HG02642 (cell line): ENCODE results near the gene SERPINA5.
"Not testable (repeated sequence)": the region's sequence is repeated elsewhere in the genome, so short reads cannot be mapped to it uniquely, and the experiment has no call there.

Experiments
- ATAC-seq: cut with Tn5 transposase; IDR thresholded peaks from one replicate; pipeline ENCODE4 v1.9.1; 2021; ENCODE audit warnings: mild to moderate bottlenecking; ENCODE audit not compliant: unreplicated experiment, poor library complexity

The SERPINA5 gene

DNA sequence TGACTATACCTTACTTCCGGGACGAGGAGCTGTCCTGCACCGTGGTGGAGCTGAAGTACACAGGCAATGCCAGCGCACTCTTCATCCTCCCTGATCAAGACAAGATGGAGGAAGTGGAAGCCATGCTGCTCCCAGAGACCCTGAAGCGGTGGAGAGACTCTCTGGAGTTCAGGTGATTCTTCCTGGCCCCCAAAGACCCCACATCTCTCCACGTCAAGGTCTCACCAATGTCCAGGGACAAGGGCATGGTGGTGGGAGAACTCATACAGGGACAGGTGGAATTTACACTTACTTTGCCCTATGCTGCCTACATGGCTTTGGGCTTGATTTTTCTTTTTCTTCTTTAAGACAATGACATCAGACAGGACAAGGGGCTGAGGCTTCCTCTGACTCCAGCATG is 38.1 kb downstream of the SERPINA5 start:
- ATAC-seq, result no peak

DNA sequence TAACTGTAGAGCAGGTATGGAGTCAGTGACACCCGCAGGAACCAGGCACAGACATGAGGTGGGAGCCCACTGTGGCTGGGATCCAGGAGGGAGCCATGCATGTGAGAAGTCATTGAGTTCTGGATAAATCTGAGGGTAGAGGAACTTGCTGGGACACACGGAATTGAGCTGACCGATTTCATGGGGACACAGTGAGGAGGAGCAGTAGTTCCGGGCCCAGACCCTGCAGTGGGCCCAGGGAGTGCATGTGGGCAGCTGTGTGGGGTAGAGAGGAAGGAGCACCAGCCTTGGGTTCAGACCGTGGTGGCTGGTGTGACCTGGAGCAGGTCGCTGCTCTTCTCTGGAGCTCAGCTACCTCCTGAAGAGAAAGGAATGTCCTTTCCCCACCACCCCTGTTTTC is 39.4 kb downstream of the SERPINA5 start:
- no peak for ATAC-seq

- no peak for ATAC-seq
Measured at GRCh38 chr14:94621358-94622134, 40.3 kb downstream of the SERPINA5 start.

DNA sequence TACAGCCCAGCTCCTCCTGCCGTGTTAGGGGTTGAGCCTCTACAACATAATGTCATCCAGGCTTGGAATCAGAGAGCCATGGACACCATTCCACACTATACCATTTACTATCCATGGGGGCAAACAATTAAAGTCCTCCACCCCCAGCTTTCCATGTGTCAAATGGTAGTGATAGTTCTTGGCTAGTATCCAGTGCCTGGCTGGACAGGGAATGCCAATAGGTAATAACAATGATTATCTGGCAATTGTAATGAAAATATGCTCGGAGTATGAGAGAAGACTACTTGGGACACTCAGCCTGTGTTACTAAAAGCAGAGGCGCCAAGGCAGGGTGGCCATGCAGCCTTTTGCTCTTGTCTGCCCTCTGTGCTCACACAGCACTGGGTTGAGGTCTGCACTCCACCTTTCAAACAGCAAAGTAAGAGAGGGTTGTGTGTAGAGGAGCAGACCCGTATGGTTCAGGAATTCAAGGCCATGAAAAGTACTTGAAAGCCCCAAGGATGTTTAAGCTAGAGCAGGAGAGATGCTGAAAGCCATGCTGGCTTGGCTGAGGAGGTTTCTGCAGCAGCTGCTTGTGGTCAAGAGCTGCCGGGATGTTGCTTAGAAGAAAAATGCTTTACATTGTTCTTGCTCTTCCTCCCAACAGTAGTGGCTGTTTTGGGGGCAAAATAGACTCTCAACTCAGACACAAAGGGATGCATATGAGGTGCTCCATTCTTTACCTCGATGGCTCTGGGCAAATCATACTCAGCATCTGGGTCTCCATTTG is 41.6 kb downstream of the SERPINA5 start:
- no peak for ATAC-seq

GRCh38 chr14:94623422-94623809 is 42.2 kb downstream of the SERPINA5 start:
- no peak for ATAC-seq

GRCh38 chr14:94623856-94624499 is 42.8 kb downstream of the SERPINA5 start:
- no peak for ATAC-seq

DNA sequence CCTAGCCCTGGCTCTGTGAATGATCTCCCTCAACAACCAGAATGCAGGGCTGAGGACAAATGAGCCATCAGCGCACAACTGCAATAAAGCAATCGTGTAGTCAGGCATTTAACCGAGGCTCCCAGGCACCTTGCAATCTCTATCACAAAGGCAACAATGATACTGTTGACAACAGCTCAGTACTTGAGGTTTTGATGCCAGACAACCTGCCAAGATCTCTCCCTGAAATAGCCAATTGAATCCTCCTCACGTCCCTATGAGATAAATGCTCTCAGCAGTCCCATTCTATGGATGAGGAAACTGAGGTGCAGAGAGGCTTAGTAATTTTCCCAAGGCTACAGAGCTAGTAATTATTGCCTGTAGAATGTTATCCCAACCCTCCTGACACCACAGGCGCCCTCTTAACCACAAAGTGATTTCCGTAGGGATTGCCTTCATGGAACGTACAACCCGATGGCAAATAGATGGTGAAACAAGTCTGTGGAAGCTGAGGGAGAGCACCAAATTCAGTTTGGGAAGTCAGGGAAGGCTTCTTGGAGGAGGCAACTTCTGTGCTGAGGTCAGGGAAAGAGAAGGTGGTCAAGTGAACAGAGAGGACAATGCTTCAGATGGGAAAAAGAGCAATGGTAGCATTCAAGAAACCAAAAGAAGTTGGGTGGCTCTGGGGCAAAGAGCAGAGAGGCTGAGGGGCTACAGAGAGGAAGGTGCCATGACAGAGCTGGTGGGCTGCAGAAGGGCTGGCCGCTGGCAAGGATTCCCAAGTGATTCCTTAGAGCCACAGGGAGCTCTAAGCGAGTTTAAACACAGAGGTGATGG is 43.5 kb downstream of the SERPINA5 start:
- ATAC-seq, result no peak

DNA sequence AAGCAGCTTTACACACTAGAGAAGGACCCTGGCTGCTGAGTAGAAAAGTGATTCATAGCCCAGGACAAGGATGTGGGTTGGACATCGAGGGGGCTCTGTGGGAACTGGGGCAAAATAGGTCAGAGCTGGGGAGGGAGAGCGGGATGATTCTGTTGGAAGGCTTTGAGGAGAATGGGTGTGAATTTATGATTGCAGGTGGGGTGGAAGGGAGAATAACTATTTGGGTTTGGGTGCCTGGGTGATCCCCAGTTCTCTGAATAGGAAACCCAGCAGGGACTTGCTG is 44.1 kb downstream of the SERPINA5 start:
- ATAC-seq, result no peak

DNA sequence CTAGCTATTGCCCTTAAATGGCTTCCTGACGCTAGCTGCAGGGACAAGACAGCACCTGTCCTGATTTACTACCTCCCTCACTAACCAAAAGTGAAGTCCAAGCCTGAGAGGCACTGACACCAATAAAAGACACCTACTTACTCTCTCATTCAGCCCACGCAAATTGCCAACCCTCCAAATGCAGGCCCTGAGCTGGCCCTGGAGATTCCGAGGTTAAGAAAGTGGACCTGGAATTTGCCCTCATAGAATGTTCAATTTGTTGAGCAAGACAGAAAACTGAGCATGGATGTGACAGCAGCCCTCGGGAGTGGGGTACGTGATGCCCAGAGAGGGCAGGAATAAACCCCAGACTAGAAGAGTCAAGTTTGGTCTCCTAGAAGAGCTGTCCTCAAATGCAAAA is 47.4 kb downstream of the SERPINA5 start:
- ATAC-seq, result no peak

GRCh38 chr14:94630396-94630795 is 49.2 kb downstream of the SERPINA5 start:
- no peak for ATAC-seq

DNA sequence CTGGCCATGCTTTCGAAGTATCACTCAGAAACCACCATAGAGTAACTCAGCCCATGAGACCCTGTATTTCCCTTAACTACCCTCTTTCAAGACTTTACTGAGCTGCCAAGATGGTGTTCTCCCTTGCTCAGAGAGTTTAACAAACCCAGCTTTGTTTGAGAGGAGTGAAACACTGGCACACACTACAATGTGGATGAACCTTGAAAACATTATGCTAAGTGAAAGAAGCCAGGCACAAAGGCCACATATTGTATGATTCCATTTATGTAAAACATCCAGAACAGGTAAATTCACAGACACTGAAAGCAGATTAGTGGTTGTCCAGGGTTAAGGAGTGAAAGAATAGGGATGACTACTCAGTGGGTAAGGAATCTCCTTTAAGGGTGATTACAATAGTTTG is 49.8 kb downstream of the SERPINA5 start:
- no peak for ATAC-seq

DNA sequence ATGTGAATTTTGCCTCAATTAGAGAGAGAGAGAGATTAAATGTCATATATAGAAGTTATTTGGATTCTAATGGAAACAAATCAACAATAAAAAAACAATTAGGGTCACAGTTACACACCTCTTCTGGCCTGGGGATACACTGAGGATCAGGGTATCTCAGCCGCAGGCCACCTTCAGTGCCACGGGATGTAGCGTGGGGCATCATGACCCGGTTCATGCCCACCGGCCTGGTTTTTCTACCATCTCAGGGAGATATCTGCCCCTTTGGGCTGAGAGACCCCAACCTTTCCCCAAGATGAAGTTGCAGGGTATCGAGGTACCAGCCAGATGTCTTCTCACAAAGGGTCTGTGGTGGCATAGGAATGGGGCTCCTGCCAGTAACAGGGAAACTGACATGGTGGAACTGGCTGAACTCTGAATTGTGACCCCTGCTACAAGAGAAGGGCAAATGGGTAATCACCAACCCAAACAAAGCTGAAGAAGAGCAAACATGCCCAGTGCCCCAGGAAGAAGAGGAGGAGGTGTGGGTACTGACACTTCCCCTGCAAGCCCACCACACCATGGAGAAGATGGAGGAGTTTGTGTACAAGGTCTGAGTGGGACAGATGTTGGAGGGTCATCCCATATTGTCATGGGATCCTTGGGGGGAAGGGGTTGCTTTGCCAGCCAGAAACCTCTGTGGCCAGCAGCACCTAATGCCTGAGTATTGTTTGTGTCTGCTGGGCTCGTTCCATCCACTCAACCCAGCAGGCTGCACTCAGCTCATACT is 50.5 kb downstream of the SERPINA5 start:
- no peak for ATAC-seq

DNA sequence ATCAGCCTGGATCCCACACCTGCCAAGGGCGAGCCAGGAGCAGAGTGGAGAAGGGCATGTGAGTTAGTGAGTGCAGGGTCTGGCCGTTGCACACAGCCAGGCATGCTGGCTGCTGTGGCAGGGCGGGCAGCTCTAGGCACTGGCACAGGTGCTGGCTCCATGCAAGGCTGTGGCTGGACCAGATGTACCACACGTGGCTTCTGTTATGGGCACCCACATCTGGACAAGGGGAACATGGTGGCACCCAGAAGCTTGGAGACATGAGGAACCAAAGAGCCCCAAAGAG is 51.0 kb downstream of the SERPINA5 start:
- ATAC-seq, result no peak

DNA sequence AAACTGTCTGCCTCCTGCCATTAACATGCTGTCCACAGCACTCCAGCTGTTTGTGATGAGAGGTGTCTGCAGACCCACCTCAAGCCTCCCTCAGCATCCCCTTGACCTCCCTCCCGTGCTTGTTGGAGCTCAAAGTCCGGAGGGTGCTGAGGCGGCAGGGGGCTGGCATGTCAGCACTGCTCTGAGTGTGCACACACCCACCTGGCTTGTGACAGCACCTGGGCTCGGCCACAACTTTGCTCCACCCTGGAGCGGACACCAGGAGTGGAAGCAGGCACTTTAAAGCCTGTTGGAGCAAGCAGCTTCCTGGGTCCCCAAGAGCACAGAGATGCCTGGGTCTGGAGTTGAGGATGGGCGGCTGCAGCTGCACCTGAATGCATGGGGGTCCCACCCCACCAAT is 51.9 kb downstream of the SERPINA5 start:
- no peak for ATAC-seq

- ATAC-seq, result no peak
Measured at GRCh38 chr14:94635154-94635553, 53.9 kb downstream of the SERPINA5 start.

GRCh38 chr14:94636744-94637412 is 55.7 kb downstream of the SERPINA5 start:
- no peak for ATAC-seq

DNA sequence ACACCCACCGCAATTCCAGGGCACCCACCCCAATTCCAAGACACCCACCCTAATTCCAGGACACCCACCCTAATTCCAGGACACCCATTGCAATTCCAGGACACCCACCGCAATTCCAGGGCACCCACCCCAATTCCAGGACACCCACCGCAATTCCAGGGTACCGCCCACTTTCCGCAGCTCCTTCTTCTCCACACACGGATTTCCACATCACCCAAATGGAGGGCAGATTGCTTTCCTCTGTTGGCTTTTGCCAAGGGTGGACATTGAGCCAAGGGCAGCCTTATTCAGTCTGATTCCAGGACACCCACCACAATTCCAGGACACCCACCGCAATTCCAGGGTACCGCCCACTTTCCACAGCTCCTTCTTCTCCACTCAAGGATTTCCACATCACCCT is 56.6 kb downstream of the SERPINA5 start:
- not testable (repeated sequence) for ATAC-seq

DNA sequence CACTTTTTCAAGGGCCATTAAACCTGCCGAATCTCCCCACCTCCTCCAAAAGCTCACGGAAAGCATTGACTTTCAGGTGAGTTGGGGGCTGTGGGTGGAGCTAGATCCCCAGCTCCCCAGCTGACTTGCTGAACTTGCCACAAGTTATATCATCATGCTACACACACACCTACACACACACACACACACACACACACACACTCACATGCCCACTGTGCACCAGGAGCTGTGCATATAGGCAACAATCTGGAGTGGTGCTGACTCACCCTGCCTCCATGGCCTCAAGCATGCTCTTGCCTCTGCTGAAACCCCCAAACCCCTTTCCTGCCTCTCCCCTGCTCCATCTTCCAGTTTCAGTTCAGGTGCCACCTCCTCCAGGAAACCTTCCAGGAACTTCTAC is 57.1 kb downstream of the SERPINA5 start:
- ATAC-seq, result no peak

DNA sequence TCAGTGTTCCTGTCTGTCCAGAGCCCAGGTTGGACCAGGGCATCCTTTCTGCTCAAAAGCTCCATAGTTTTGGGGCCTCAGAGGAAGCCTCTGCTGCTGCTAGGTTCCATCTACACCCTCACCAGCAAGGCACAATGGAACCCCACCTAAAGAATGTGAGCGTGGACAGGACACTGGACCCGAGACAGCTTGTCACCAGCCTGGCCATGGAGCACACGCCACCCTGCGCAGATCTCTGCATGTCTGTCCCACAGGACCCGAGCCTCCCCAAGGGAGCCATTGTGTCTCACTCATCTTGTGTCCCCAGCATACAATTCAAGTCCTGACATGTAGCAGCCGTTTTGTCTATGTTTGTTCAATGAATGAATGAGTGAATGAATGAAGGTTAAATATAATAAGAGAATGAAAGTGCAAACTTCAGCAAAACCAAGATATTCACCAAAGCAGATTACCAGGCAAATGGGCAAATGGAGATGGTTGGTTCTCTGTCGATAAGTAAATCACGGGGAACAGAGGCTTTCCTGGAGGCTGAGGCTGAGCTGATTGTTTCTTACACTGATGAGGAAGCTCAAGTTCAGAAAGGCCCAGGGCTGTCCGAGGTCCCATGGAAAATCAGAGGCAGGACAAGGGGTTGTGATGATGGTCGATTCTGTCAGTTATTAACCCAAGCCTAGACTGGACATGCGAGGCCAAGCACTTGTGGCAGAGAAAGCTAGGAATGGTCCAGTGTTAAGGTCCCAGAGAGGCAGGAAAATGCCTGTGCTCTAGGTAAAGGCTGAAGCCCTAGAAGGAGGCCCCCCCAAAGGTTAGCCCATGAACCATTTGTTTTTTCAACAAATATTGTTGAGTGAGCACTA is 58.0 kb downstream of the SERPINA5 start:
- ATAC-seq, result no peak
